ENCODE results near the gene HK2.
"Not testable (repeated sequence)": the region's sequence is repeated elsewhere in the genome, so short reads cannot be mapped to it uniquely, and the experiment has no call there.

HK2 gene

GRCh38 chr2:74881176-74881575 lies 47.2 kb downstream of the HK2 start:
- DNase-seq: no peak

GRCh38 chr2:74881626-74882298 lies 47.8 kb downstream of the HK2 start:
- no peak for DNase-seq

GRCh38 chr2:74882299-74882687 lies 48.4 kb downstream of the HK2 start:
- no peak for DNase-seq

- no peak for DNase-seq
Observed at GRCh38 chr2:74883011-74883410, 49.1 kb downstream of the HK2 start.

GRCh38 chr2:74884118-74884762 lies 50.3 kb downstream of the HK2 start:
- DNase-seq: no peak

GRCh38 chr2:74884866-74885265 lies 50.9 kb downstream of the HK2 start:
- no peak for DNase-seq

- DNase-seq: no peak
Observed at GRCh38 chr2:74886251-74886650, 52.3 kb downstream of the HK2 start.

- no peak for DNase-seq
Observed at GRCh38 chr2:74886811-74887210, 52.9 kb downstream of the HK2 start.

- peak; percentile 79 for DNase-seq
Observed at GRCh38 chr2:74887445-74887951, 53.6 kb downstream of the HK2 start.

- peak; percentile 68 for DNase-seq
Observed at GRCh38 chr2:74887960-74888700, 54.2 kb downstream of the HK2 start.

- DNase-seq: no peak
Observed at GRCh38 chr2:74889159-74889558, 55.2 kb downstream of the HK2 start.

GRCh38 chr2:74890711-74891110 lies 56.8 kb downstream of the HK2 start:
- DNase-seq: no peak

- DNase-seq: no peak
Observed at GRCh38 chr2:74891136-74891764, 57.3 kb downstream of the HK2 start.

GRCh38 chr2:74891816-74892215 lies 57.9 kb downstream of the HK2 start:
- peak; percentile 84 for DNase-seq

- no peak for DNase-seq
Observed at GRCh38 chr2:74892609-74893008, 58.7 kb downstream of the HK2 start.

GRCh38 chr2:74893332-74893731 lies 59.4 kb downstream of the HK2 start:
- peak; percentile 91 for DNase-seq

- peak; percentile 80 for DNase-seq
Observed at GRCh38 chr2:74894272-74894981, 60.5 kb downstream of the HK2 start.

- DNase-seq: no peak
Observed at GRCh38 chr2:74895001-74895400, 61.1 kb downstream of the HK2 start.

GRCh38 chr2:74896232-74896631 lies 62.3 kb downstream of the HK2 start:
- no peak for DNase-seq

- not testable (repeated sequence) for DNase-seq
Observed at GRCh38 chr2:74900225-74900624, 66.3 kb downstream of the HK2 start.

- DNase-seq: no peak
Observed at GRCh38 chr2:74902281-74902860, 68.4 kb downstream of the HK2 start.

- DNase-seq: no peak
Observed at GRCh38 chr2:74906395-74906794, 72.5 kb downstream of the HK2 start.
